Brain microvascular endothelial cell (primary cell): ENCODE measurements around the gene TSPAN5.

Experiments
- DNase-seq: peaks from one replicate; pipeline ENCODE4 v3.0.0-alpha.2; 2020
- H3K27ac ChIP-seq: fragments of 250-450 bp; sonication (Bioruptor Pico); 2 replicates; pipeline ENCODE4 v1.5.1; 2020; ENCODE audit warnings: mild to moderate bottlenecking, moderate library complexity
- H3K27me3 ChIP-seq: fragments of 250-450 bp; sonication (Bioruptor Pico); replicated peaks from 2 replicates; pipeline ENCODE4 v1.5.1; 2020; ENCODE audit warnings: mild to moderate bottlenecking
- H3K36me3 ChIP-seq: fragments of 250-450 bp; sonication (Bioruptor Pico); replicated peaks from 2 replicates; pipeline ENCODE4 v1.5.1; 2020; ENCODE audit warnings: mild to moderate bottlenecking
- H3K4me3 ChIP-seq: 2 replicates; pipeline ENCODE4 v1.5.1; 2011; ENCODE audit warnings: low read depth, mild to moderate bottlenecking, control low read depth, low read length, moderate library complexity
- CTCF ChIP-seq: IDR thresholded peaks from 2 replicates; pipeline ENCODE4 v1.5.1; 2011; ENCODE audit warnings: low read depth, mild to moderate bottlenecking, moderate library complexity, low read length, control low read depth, inconsistent platforms; ENCODE audit errors: missing control alignments
- in situ Hi-C: cut with HindIII; loops from 2 replicates; pipeline ENCODE4 v1.10.0; 2017; ENCODE audit warnings: low sequenced_read_pairs, low pct_ligation_motif_present

TSPAN5 gene

GRCh38 chr4:98555798-98556445, 102.5 kb downstream of the TSPAN5 start:
- H3K27ac ChIP-seq, result no peak overlapping the region
- in situ Hi-C loops, result no loop called here

GRCh38 chr4:98546910-98547594, 111.4 kb downstream of the TSPAN5 start:
- Histone ChIP-seq H3K36me3 (no peaks in the 10 kb centered on the region), H3K4me3 (no peak overlapping the region), H3K27me3 (no peaks in the 10 kb centered on the region), H3K27ac (no peak overlapping the region)
- peak; percentile 33 for TF ChIP-seq CTCF
- in situ Hi-C loops, result no loop called here
- peak; percentile 28 for DNase-seq

More at GRCh38 chr4:98555798-98556445, 102.5 kb downstream of the TSPAN5 start:
- no peak for TF ChIP-seq CTCF
- Histone ChIP-seq H3K4me3 (no peak overlapping the region), H3K36me3 (no peaks in the 10 kb centered on the region), H3K27me3 (no peaks in the 10 kb centered on the region)
- peak; percentile 33 for DNase-seq

GRCh38 chr4:98544818-98545414, 113.5 kb downstream of the TSPAN5 start:
- no peak for DNase-seq
- no peak overlapping the region for H3K27ac ChIP-seq
- in situ Hi-C loops, result no loop called here
- H3K36me3 ChIP-seq, result no peaks in the 10 kb centered on the region
- H3K4me3 ChIP-seq, result no peak overlapping the region
- TF ChIP-seq CTCF, result no peak
- H3K27me3 ChIP-seq, result no peaks in the 10 kb centered on the region

GRCh38 chr4:98544141-98544817, 114.1 kb downstream of the TSPAN5 start:
- TF ChIP-seq CTCF, result no peak

GRCh38 chr4:98542011-98542410, 116.4 kb downstream of the TSPAN5 start:
- Histone ChIP-seq H3K27me3 (no peaks in the 10 kb centered on the region), H3K36me3 (no peaks in the 10 kb centered on the region), H3K27ac (no peak overlapping the region), H3K4me3 (no peak overlapping the region)
- no peak for TF ChIP-seq CTCF
- in situ Hi-C loops, result no loop called here
- DNase-seq, result no peak

More at GRCh38 chr4:98544141-98544817, 114.1 kb downstream of the TSPAN5 start:
- DNase-seq, result no peak
- no peak overlapping the region for H3K27ac ChIP-seq
- no peaks in the 10 kb centered on the region for H3K27me3 ChIP-seq
- no peaks in the 10 kb centered on the region for H3K36me3 ChIP-seq
- no peak overlapping the region for H3K4me3 ChIP-seq
- in situ Hi-C loops, result no loop called here
